ENCODE results near the gene GSK3A.
"Not testable (repeated sequence)": the region's sequence is repeated elsewhere in the genome, so short reads cannot be mapped to it uniquely, and the experiment has no call there.

The GSK3A gene

GRCh38 chr19:42257842-42258241 is 15.4 kb upstream of the GSK3A start:
- no CpG with 5 or more reads among the region's 3 CpGs for WGBS (ENCODE audit: extremely low coverage, insufficient coverage, low lambda C conversion rate)
- H4K8ac ChIP-seq (ENCODE audit: low read depth, low read length): not testable (repeated sequence)

GRCh38 chr19:42255766-42256745 is 13.7 kb upstream of the GSK3A start:
- peak overlapping the region; percentile 80 for H3K9ac ChIP-seq (ENCODE audit: low read length)
- peaks cover 10% of the 10 kb centered on the region for H3K79me1 ChIP-seq (ENCODE audit: low read length)
- H3K18ac ChIP-seq (ENCODE audit: low read length): peak overlapping the region; percentile 94
- peak overlapping the region; percentile 39 for H3K4me3 ChIP-seq (ENCODE audit: low read length)
- peak overlapping the region; percentile 89 for H3K4ac ChIP-seq (ENCODE audit: low read depth, low read length)
- peak overlapping the region; percentile 54 for H2BK120ac ChIP-seq (ENCODE audit: low read depth, low read length)
- no peak overlapping the region for H2AK5ac ChIP-seq (ENCODE audit: low read length)
- no peaks in the 10 kb centered on the region for H3K36me3 ChIP-seq (ENCODE audit: control insufficient read depth, insufficient read depth, low read length)
- H3K56ac ChIP-seq (ENCODE audit: low read length): peak overlapping the region; percentile 89
- H4K5ac ChIP-seq (ENCODE audit: low read length): no peak overlapping the region
- peaks cover 25% of the 10 kb centered on the region for H3K79me2 ChIP-seq (ENCODE audit: control insufficient read depth, insufficient read depth, low read length)
- peak overlapping the region; percentile 99 for H3K27ac ChIP-seq (ENCODE audit: low read depth, low read length)
- no peak overlapping the region for H4K8ac ChIP-seq (ENCODE audit: low read depth, low read length)
- peak overlapping the region; percentile 10 for H2BK15ac ChIP-seq (replicated peaks; ENCODE audit: low read depth)
- H3K23ac ChIP-seq (ENCODE audit: low read length): peak overlapping the region; percentile 45
- H3K27me3 ChIP-seq (ENCODE audit: insufficient read depth, low read length, poor library complexity): no peaks in the 10 kb centered on the region
- peaks cover 11% of the 10 kb centered on the region for H3K4me1 ChIP-seq (ENCODE audit: control insufficient read depth, low read depth, low read length)
- no peak overlapping the region for H2BK5ac ChIP-seq (ENCODE audit: low read length)
- peak; percentile 87 for DNase-seq
- H3K4me2 ChIP-seq (ENCODE audit: low read length): peak overlapping the region; percentile 84
- no CpG with 5 or more reads among the region's 38 CpGs for whole genome bisulfite sequencing (ENCODE audit: extremely low coverage, insufficient coverage, low lambda C conversion rate)

More at GRCh38 chr19:42257842-42258241, 15.4 kb upstream of the GSK3A start:
- H4K5ac ChIP-seq (ENCODE audit: low read length); DNase-seq; H3K18ac ChIP-seq (ENCODE audit: low read length); H3K4me1 ChIP-seq (ENCODE audit: control insufficient read depth, low read depth, low read length); H3K4ac ChIP-seq (ENCODE audit: low read depth, low read length); H3K23ac ChIP-seq (ENCODE audit: low read length); H3K4me3 ChIP-seq (ENCODE audit: low read length); H3K27ac ChIP-seq (ENCODE audit: low read depth, low read length); H3K79me1 ChIP-seq (ENCODE audit: low read length); H3K56ac ChIP-seq (ENCODE audit: low read length); H3K36me3 ChIP-seq (ENCODE audit: control insufficient read depth, insufficient read depth, low read length); H3K4me2 ChIP-seq (ENCODE audit: low read length); H3K27me3 ChIP-seq (ENCODE audit: insufficient read depth, low read length, poor library complexity); H3K9ac ChIP-seq (ENCODE audit: low read length); H2BK120ac ChIP-seq (ENCODE audit: low read depth, low read length); H2BK15ac ChIP-seq (replicated peaks; ENCODE audit: low read depth); H2BK5ac ChIP-seq (ENCODE audit: low read length); H2AK5ac ChIP-seq (ENCODE audit: low read length): not testable (repeated sequence)
- peaks cover 10% of the 10 kb centered on the region for H3K79me2 ChIP-seq (ENCODE audit: control insufficient read depth, insufficient read depth, low read length)

- Histone ChIP-seq H3K23ac (ENCODE audit: low read length) (peak within 1 kb of the TSS; percentile 97), H3K4me1 (ENCODE audit: control insufficient read depth, low read depth, low read length) (peaks cover 11% of the 10 kb centered on the region), H3K36me3 (ENCODE audit: control insufficient read depth, insufficient read depth, low read length) (no peaks in the 10 kb centered on the region), H3K79me2 (ENCODE audit: control insufficient read depth, insufficient read depth, low read length) (peaks cover 31% of the 10 kb centered on the region), H3K79me1 (ENCODE audit: low read length) (peaks cover 15% of the 10 kb centered on the region), H3K4me2 (ENCODE audit: low read length) (peak within 1 kb of the TSS; percentile 84), H3K4me3 (ENCODE audit: low read length) (peak within 1 kb of the TSS; percentile 88), H2BK5ac (ENCODE audit: low read length) (peak within 1 kb of the TSS; percentile 88), H4K5ac (ENCODE audit: low read length) (no peak within 1 kb of the TSS), H4K8ac (ENCODE audit: low read depth, low read length) (peak within 1 kb of the TSS; percentile 87), H3K56ac (ENCODE audit: low read length) (peak within 1 kb of the TSS; percentile 97), H3K27me3 (ENCODE audit: insufficient read depth, low read length, poor library complexity) (no peaks in the 10 kb centered on the region), H2BK15ac (replicated peaks; ENCODE audit: low read depth) (peak within 1 kb of the TSS; percentile 10), H3K18ac (ENCODE audit: low read length) (peak within 1 kb of the TSS; percentile 94), H3K9ac (ENCODE audit: low read length) (peak within 1 kb of the TSS; percentile 96), H2AK5ac (ENCODE audit: low read length) (no peak within 1 kb of the TSS), H3K27ac (ENCODE audit: low read depth, low read length) (peak within 1 kb of the TSS; percentile 99), H2BK120ac (ENCODE audit: low read depth, low read length) (peak within 1 kb of the TSS; percentile 79), H3K4ac (ENCODE audit: low read depth, low read length) (peak within 1 kb of the TSS; percentile 95)
- no CpG with 5 or more reads among the region's 75 CpGs for WGBS (ENCODE audit: extremely low coverage, insufficient coverage, low lambda C conversion rate)
- DNase-seq: peak; percentile 94
These were observed 12.7 kb upstream of the GSK3A start, which contains the start of gene ERF for GRCh38 chr19:42254850-42255765. ERF (minus strand) TSS chr19:42255128; CDS start chr19:42254999, 129 bp downstream.

GRCh38 chr19:42254089-42254849 is 11.9 kb upstream of the GSK3A start:
- Histone ChIP-seq H3K79me1 (ENCODE audit: low read length) (peaks cover 21% of the 10 kb centered on the region), H2BK120ac (ENCODE audit: low read depth, low read length) (peak overlapping the region; percentile 79), H3K18ac (ENCODE audit: low read length) (peak overlapping the region; percentile 81), H4K8ac (ENCODE audit: low read depth, low read length) (no peak overlapping the region), H3K4me1 (ENCODE audit: control insufficient read depth, low read depth, low read length) (peaks cover 11% of the 10 kb centered on the region), H3K4me3 (ENCODE audit: low read length) (peak overlapping the region; percentile 88), H2BK15ac (replicated peaks; ENCODE audit: low read depth) (no peak overlapping the region), H3K9ac (ENCODE audit: low read length) (peak overlapping the region; percentile 96), H2BK5ac (ENCODE audit: low read length) (peak overlapping the region; percentile 88), H3K56ac (ENCODE audit: low read length) (peak overlapping the region; percentile 97), H3K27ac (ENCODE audit: low read depth, low read length) (peak overlapping the region; percentile 99), H3K4ac (ENCODE audit: low read depth, low read length) (peak overlapping the region; percentile 95), H3K4me2 (ENCODE audit: low read length) (peak overlapping the region; percentile 22), H4K5ac (ENCODE audit: low read length) (no peak overlapping the region), H3K36me3 (ENCODE audit: control insufficient read depth, insufficient read depth, low read length) (peaks cover 5% of the 10 kb centered on the region), H2AK5ac (ENCODE audit: low read length) (no peak overlapping the region), H3K79me2 (ENCODE audit: control insufficient read depth, insufficient read depth, low read length) (peaks cover 33% of the 10 kb centered on the region), H3K23ac (ENCODE audit: low read length) (peak overlapping the region; percentile 97), H3K27me3 (ENCODE audit: insufficient read depth, low read length, poor library complexity) (no peaks in the 10 kb centered on the region)
- no CpG with 5 or more reads among the region's 70 CpGs for WGBS (ENCODE audit: extremely low coverage, insufficient coverage, low lambda C conversion rate)
- DNase-seq: peak; percentile 86
